ENCODE measurements around the gene ERO1B. TPM values are rescaled to one million over a fixed set of nuclear protein-coding genes. Genes with fewer than 3 reads are reported as not detected.

The ERO1B gene
- total RNA-seq, 1 experiment from 2014 or later, result not detected

DNA sequence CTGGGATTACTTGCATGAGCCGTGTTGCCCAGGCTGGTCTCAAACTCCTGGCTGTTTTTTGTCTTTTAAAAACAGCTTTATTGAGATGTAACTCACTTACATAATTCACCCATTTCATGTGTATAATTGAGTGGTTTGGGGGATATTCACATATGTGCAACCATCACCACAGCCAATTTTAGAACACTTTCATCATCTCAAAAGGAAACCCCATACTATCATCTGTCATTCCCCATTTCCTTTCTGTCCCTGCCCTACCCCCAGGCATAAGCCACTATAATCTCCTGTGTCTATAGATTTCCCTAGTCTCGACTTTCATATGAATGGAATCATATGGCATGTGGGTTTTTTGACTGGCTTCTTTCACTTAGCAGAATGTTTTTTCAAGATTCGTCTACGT is 96.1 kb downstream of the ERO1B start:
- no peaks in the 10 kb centered on the region for H3K9me2 ChIP-seq (ENCODE audit: insufficient read depth)
- no peak for DNase-seq
- H3K79me2 ChIP-seq (ENCODE audit: low read depth), result no peaks in the 10 kb centered on the region
- H3K36me3 ChIP-seq (ENCODE audit: low read depth), result no peaks in the 10 kb centered on the region
- H3K4me2 ChIP-seq, result no peak overlapping the region
- no peak overlapping the region for H3K27ac ChIP-seq
- H3K4me1 ChIP-seq (replicated peaks; ENCODE audit: insufficient read depth), result no peaks in the 10 kb centered on the region
- H3K9me3 ChIP-seq (ENCODE audit: insufficient read depth, low read depth), result no peaks in the 10 kb centered on the region
- no peaks in the 10 kb centered on the region for H3K27me3 ChIP-seq (ENCODE audit: insufficient read depth, low read depth)
- ChIA-PET POLR2A (ENCODE audit: unreplicated experiment) (no interaction called here), CTCF (no interaction called here)
- no peak overlapping the region for H2AFZ ChIP-seq
- no peak for TF ChIP-seq EZH2 (IDR thresholded peaks at IDR 0.05; ENCODE audit: low read depth)
- TF ChIP-seq, protein P1, sequence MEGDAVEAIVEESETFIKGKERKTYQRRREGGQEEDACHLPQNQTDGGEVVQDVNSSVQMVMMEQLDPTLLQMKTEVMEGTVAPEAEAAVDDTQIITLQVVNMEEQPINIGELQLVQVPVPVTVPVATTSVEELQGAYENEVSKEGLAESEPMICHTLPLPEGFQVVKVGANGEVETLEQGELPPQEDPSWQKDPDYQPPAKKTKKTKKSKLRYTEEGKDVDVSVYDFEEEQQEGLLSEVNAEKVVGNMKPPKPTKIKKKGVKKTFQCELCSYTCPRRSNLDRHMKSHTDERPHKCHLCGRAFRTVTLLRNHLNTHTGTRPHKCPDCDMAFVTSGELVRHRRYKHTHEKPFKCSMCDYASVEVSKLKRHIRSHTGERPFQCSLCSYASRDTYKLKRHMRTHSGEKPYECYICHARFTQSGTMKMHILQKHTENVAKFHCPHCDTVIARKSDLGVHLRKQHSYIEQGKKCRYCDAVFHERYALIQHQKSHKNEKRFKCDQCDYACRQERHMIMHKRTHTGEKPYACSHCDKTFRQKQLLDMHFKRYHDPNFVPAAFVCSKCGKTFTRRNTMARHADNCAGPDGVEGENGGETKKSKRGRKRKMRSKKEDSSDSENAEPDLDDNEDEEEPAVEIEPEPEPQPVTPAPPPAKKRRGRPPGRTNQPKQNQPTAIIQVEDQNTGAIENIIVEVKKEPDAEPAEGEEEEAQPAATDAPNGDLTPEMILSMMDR (conservative IDR thresholded peaks at IDR 0.05), result no peak
- H4K20me1 ChIP-seq (ENCODE audit: insufficient read depth), result no peaks in the 10 kb centered on the region
- no peaks in the 10 kb centered on the region for H3F3A ChIP-seq (ENCODE audit: insufficient read depth, low read depth)
- no peak overlapping the region for H3K4me3 ChIP-seq
- BruUV-seq (replicated peaks), result no TSS peak
- intact Hi-C loops (cut with micrococcal nuclease; ENCODE audit: unreplicated experiment), result no loop called here

DNA sequence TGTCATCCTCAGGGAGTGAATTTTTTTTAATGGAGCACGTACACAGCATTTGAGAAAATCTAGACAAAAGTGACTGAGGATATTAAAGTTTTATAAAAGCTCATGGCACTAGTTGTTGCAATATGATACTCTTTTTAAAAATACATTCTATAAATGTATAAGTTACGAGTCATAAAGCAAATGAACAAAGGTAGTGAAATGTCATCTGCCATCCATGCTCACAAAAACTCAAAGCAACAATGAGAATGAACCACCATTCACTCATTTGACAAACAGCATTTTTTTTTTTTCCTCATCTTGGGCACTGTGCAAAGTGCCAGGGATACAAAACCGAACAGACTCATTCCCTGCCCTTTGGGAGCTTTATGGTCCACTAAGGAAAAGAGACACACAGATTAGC is 100.7 kb downstream of the ERO1B start:
- no TSS peak for BruUV-seq (replicated peaks)

DNA sequence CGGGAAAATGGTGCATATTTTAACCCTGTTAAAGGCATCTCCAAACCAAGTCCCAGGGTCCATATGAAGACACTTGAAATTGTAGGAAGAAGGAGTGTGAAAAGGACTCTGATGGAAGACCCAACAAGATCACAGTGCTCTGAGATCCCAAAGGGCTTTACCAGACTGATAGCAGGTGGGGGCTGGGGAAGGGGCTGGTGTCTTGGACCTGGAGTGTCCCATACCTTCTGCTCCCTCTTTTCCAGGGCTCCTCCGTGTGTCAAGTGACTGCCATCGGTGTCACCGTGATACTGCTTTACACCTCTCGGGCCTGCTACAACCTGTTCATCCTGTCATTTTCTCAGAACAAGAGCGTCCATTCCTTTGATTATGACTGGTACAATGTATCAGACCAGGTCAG is 102.1 kb downstream of the ERO1B start:
- intact Hi-C loops (cut with micrococcal nuclease; ENCODE audit: unreplicated experiment), result no loop called here
- peaks cover 27% of the 10 kb centered on the region; the same call in 1 of the 2 replicates for H3K27me3 ChIP-seq (ENCODE audit: insufficient read depth, low read depth)
- CTCF ChIA-PET, result no interaction called here
- H3K27ac ChIP-seq, result no peak overlapping the region
- no peak overlapping the region for H2AFZ ChIP-seq
- TF ChIP-seq, protein P1 (conservative IDR thresholded peaks at IDR 0.05), result no peak
- TF ChIP-seq EZH2 (IDR thresholded peaks at IDR 0.05; ENCODE audit: low read depth), result no peak
- BruUV-seq (replicated peaks), result no TSS peak
- POLR2A ChIA-PET (ENCODE audit: unreplicated experiment), result no interaction called here
- H3K9me3 ChIP-seq (ENCODE audit: insufficient read depth, low read depth), result no peaks in the 10 kb centered on the region
- H3K9me2 ChIP-seq (ENCODE audit: insufficient read depth), result no peaks in the 10 kb centered on the region
- H3K4me1 ChIP-seq (replicated peaks; ENCODE audit: insufficient read depth), result no peaks in the 10 kb centered on the region
- H3F3A ChIP-seq (ENCODE audit: insufficient read depth, low read depth), result no peaks in the 10 kb centered on the region
- H3K36me3 ChIP-seq (ENCODE audit: low read depth), result no peaks in the 10 kb centered on the region
- H3K4me3 ChIP-seq, result no peak overlapping the region
- DNase-seq, result no peak
- no peak overlapping the region for H3K4me2 ChIP-seq
- H3K79me2 ChIP-seq (ENCODE audit: low read depth), result no peaks in the 10 kb centered on the region
- H4K20me1 ChIP-seq (ENCODE audit: insufficient read depth), result no peaks in the 10 kb centered on the region

More for the DNA sequence above, 100.7 kb downstream of the ERO1B start:
- Histone ChIP-seq H3K4me3 (no peak overlapping the region), H4K20me1 (ENCODE audit: insufficient read depth) (no peaks in the 10 kb centered on the region), H3K79me2 (ENCODE audit: low read depth) (no peaks in the 10 kb centered on the region), H3K27me3 (ENCODE audit: insufficient read depth, low read depth) (peaks cover 14% of the 10 kb centered on the region; the same call in 1 of the 2 replicates), H3K4me2 (no peak overlapping the region), H3K36me3 (ENCODE audit: low read depth) (no peaks in the 10 kb centered on the region), H2AFZ (no peak overlapping the region), H3K9me3 (ENCODE audit: insufficient read depth, low read depth) (no peaks in the 10 kb centered on the region), H3F3A (ENCODE audit: insufficient read depth, low read depth) (no peaks in the 10 kb centered on the region), H3K4me1 (replicated peaks; ENCODE audit: insufficient read depth) (no peaks in the 10 kb centered on the region), H3K9me2 (ENCODE audit: insufficient read depth) (no peaks in the 10 kb centered on the region), H3K27ac (no peak overlapping the region)
- intact Hi-C loops (cut with micrococcal nuclease; ENCODE audit: unreplicated experiment), result no loop called here
- peak in 1 of 2 experiments; percentile 46 for DNase-seq
- TF ChIP-seq, protein P1 (conservative IDR thresholded peaks at IDR 0.05), result no peak
- no peak for TF ChIP-seq EZH2 (IDR thresholded peaks at IDR 0.05; ENCODE audit: low read depth)
- POLR2A ChIA-PET (ENCODE audit: unreplicated experiment), result no interaction called here
- CTCF ChIA-PET, result no interaction called here
